Neural progenitor cell (in vitro differentiated cells): Measurements from ENCODE around the gene AHSP.

Experiments used
- CTCF ChIP-seq: fragments of 200-600 bp; sonication (generic); IDR thresholded peaks from 2 replicates; pipeline ENCODE4 v1.5.1; 2017; ENCODE audit warnings: antibody characterized with exemption, mild to moderate bottlenecking
- EZH2 ChIP-seq: fragments of 200-600 bp; sonication (generic); IDR thresholded peaks from 2 replicates; pipeline ENCODE4 v1.6.1; 2017; ENCODE audit warnings: antibody characterized with exemption, mild to moderate bottlenecking, moderate library complexity

GRCh38 chr16:31489298-31489564 lies 38.5 kb upstream of the AHSP start:
- no peak for TF ChIP-seq CTCF
- no peak for TF ChIP-seq EZH2
